GM12891 (cell line): ENCODE measurements around the gene USP51.
"Not testable (repeated sequence)": the region's sequence is repeated elsewhere in the genome, so short reads cannot be mapped to it uniquely, and the experiment has no call there.

Source experiments
- DNase-seq: peaks from one replicate; pipeline ENCODE4 v3.0.0; 2011; ENCODE audit warnings: low spot score; ENCODE audit not compliant: insufficient read length
- FAIRE-seq: peaks from 2 replicates; lab custom pipeline; 2011; peaks lifted over from hg19 to GRCh38; lab: Jason Lieb, UNC
- PAX5 ChIP-seq: IDR thresholded peaks from 2 replicates; pipeline ENCODE4 v1.6.1; 2011; ENCODE audit warnings: low read length, moderate library complexity, mild to moderate bottlenecking; ENCODE audit not compliant: insufficient read depth, severe bottlenecking
- POLR2A ChIP-seq: IDR thresholded peaks from 2 replicates; pipeline ENCODE4 v1.6.1; 2011; ENCODE audit warnings: low read depth, low read length, control low read depth
- POLR2AphosphoS5 ChIP-seq: IDR thresholded peaks from 2 replicates; pipeline ENCODE4 v1.6.1; 2011; ENCODE audit warnings: low read depth, low read length, control low read depth
- POU2F2 ChIP-seq: IDR thresholded peaks from 2 replicates; pipeline ENCODE4 v1.6.1; 2011; ENCODE audit warnings: low read depth, mild to moderate bottlenecking, control low read depth, low read length, moderate library complexity
- SPI1 ChIP-seq: IDR thresholded peaks from 2 replicates; pipeline ENCODE4 v1.6.1; 2011; ENCODE audit warnings: low read depth, low read length, control low read depth
- TAF1 ChIP-seq: IDR thresholded peaks from 2 replicates; pipeline ENCODE4 v1.6.1; 2011; ENCODE audit warnings: low read depth, low read length, control low read depth

USP51 gene

GRCh38 chrX:55490974-55491373, 1.3 kb upstream of the USP51 start:
- TF ChIP-seq POU2F2 (no peak), TAF1 (no peak), POLR2AphosphoS5 (no peak), SPI1 (no peak), POLR2A (no peak), PAX5 (no peak)
- FAIRE-seq (no peak), DNase-seq (no peak)

DNA sequence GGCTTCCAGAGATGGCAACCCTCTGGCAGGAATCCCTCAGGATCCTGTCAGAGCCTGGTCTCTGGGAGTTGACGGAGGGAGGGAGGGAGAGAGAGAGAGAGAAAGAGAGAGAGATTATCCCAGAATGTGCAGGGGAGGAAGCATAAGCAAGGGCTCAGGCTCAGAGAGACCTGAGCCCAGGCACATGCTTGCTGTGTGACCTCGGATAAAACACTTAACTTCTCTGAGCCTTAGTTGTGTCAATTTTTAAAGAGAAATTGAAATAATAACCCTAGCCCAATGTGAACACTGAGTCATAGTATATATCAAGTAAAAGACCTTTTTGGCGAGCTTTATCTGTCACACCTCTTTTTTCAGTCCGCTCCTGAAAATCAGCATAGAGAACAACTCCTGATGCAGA, 473 bp upstream of the USP51 start:
- TF ChIP-seq SPI1 = no peak
- no peak for DNase-seq
- FAIRE-seq = no peak

GRCh38 chrX:55488593-55489313, 895 bp downstream of the USP51 start:
- FAIRE-seq (peak; percentile 76), DNase-seq (peak; percentile 32)
- no peak for TF ChIP-seq PAX5
- no peak for TF ChIP-seq POU2F2
- TF ChIP-seq SPI1 = no peak
- no peak for TF ChIP-seq TAF1
- no peak for TF ChIP-seq POLR2A

- no peak for DNase-seq
- TF ChIP-seq TAF1 (no peak), PAX5 (no peak), POLR2AphosphoS5 (no peak), SPI1 (no peak), POLR2A (no peak), POU2F2 (no peak)
- FAIRE-seq = peak; percentile 91
Observed at GRCh38 chrX:55488006-55488592, 1.5 kb downstream of the USP51 start.

GRCh38 chrX:55487143-55487542, 2.5 kb downstream of the USP51 start:
- DNase-seq (no peak), FAIRE-seq (peak; percentile 63)
- TF ChIP-seq TAF1 (no peak), POU2F2 (no peak), POLR2A (no peak), POLR2AphosphoS5 (no peak)

GRCh38 chrX:55486736-55487135, 2.9 kb downstream of the USP51 start:
- FAIRE-seq (no peak), DNase-seq (no peak)

DNA sequence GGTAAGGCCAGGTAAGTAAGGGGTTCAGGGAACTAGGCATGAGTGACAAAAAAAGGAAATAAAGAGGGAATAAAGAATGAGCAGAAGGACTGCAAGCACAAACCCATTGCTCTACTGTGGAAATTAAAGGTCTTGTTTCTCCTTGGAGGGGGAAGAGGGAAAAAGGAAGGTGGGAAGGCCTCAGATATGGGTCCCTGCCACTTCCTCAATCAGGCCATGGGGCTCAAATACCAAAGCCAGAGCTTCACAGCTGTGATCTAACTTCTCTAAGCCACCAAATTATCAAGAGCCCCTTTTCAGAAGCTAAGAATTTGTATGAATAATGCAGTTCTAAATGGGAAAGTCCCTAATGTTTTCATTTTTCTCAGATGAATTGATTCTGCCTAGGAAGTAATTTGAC, 4.7 kb downstream of the USP51 start:
- no peak for TF ChIP-seq POLR2A
- peak; percentile 39 for TF ChIP-seq SPI1
- no peak for TF ChIP-seq POLR2AphosphoS5
- TF ChIP-seq TAF1 = no peak
- DNase-seq (no peak), FAIRE-seq (no peak)

More at GRCh38 chrX:55486736-55487135, 2.9 kb downstream of the USP51 start:
- TF ChIP-seq TAF1 = no peak
- TF ChIP-seq SPI1 = no peak
- no peak for TF ChIP-seq POLR2AphosphoS5
- no peak for TF ChIP-seq POU2F2
- TF ChIP-seq PAX5 = no peak
- no peak for TF ChIP-seq POLR2A

DNA sequence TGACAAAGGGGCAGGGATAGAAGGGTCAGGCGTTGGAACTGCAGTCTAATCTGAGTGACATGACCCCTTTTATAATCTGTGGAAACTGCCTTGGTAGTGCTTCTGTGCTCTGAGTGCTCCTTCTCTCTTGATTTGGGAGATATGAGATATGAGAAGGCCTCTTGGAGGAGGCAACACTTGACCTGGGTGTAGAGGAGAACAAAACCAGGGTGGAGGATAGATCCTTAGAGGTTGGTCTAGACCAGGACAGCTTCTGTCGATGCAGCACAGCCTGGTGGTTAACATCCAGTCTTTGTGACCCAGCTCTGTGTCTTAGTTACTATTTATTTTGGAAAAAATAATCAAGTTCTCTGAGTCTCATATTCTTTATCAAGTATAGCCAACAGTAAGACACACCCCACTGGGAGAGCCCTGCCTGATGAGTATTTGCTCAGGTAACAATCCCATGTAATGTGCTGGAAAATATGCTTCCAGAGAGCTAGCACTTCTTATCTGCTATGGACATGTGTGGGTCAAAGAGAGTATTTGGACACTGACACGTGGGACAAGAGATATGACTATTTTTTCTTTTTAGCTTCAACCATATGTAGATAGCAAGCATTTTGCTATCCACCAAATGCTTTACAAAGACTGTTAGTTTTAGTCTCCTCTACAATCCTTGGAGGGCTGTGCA, 9.1 kb downstream of the USP51 start:
- FAIRE-seq = no peak

GRCh38 chrX:55479956-55480355, 9.7 kb downstream of the USP51 start:
- not testable (repeated sequence) for FAIRE-seq

More for the DNA sequence above, 9.1 kb downstream of the USP51 start:
- no peak for DNase-seq
- TF ChIP-seq POLR2A (no peak), PAX5 (no peak), SPI1 (no peak), TAF1 (no peak), POLR2AphosphoS5 (no peak), POU2F2 (no peak)

DNA sequence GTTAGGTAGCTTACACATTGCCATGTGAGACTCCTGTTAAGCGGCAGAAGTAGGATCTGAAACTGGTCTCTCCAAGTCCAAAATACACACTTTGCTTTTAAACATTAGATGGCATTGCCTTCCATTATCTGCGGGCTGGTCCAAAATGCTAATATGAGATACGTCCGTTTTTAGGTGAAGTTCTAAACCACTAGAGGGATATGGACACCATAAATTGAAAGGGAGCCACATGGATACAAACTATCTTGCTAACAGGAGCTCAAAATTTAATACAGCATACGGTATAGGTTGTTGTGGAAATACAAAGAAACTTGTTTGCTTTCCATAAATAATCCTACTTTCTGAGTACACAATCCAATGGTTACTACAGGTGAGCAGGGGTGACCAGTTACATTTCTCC, 23.9 kb downstream of the USP51 start:
- not testable (repeated sequence) for FAIRE-seq, DNase-seq

More at GRCh38 chrX:55479956-55480355, 9.7 kb downstream of the USP51 start:
- DNase-seq = not testable (repeated sequence)

GRCh38 chrX:55465108-55465507, 24.5 kb downstream of the USP51 start:
- peak; percentile 73 for FAIRE-seq

GRCh38 chrX:55464050-55464449, 25.6 kb downstream of the USP51 start:
- peak; percentile 90 for FAIRE-seq
- DNase-seq = not testable (repeated sequence)

More at GRCh38 chrX:55465108-55465507, 24.5 kb downstream of the USP51 start:
- not testable (repeated sequence) for DNase-seq

GRCh38 chrX:55459926-55460325, 29.7 kb downstream of the USP51 start:
- DNase-seq, FAIRE-seq: not testable (repeated sequence)

- not testable (repeated sequence) for FAIRE-seq, DNase-seq
Observed at GRCh38 chrX:55459426-55459825, 30.2 kb downstream of the USP51 start.

- FAIRE-seq = peak; percentile 51
- not testable (repeated sequence) for DNase-seq
Observed at GRCh38 chrX:55455708-55456107, 33.9 kb downstream of the USP51 start.
